GM18951 (cell line): ENCODE data around the gene TBC1D22A.
"Not testable (repeated sequence)": the region's sequence is repeated elsewhere in the genome, so short reads cannot be mapped to it uniquely, and the experiment has no call there.

ENCODE experiments used
- POLR2A ChIP-seq: IDR thresholded peaks from 4 replicates; pipeline ENCODE4 v1.6.1; 2011; ENCODE audit warnings: mild to moderate bottlenecking; ENCODE audit not compliant: insufficient read length, insufficient read depth; ENCODE audit errors: extremely low read depth
- in situ Hi-C: fragments of 300-500 bp; cut with MboI; formaldehyde crosslinking; loops from one replicate; pipeline ENCODE4 v1.12.0; 2022; ENCODE audit warnings: low sequenced_read_pairs, mixed read lengths, inconsistent platforms; ENCODE audit not compliant: unreplicated experiment

The TBC1D22A gene

GRCh38 chr22:47163856-47164513, 401.5 kb downstream of the TBC1D22A start:
- in situ Hi-C loops: no loop called here
- no peak for TF ChIP-seq POLR2A

- in situ Hi-C loops: no loop called here
- TF ChIP-seq POLR2A: no peak
Observed at GRCh38 chr22:47164514-47165337, 402.3 kb downstream of the TBC1D22A start.

GRCh38 chr22:47165338-47166032, 403.0 kb downstream of the TBC1D22A start:
- in situ Hi-C loops: no loop called here

GRCh38 chr22:47166033-47166404, 403.6 kb downstream of the TBC1D22A start:
- no peak for TF ChIP-seq POLR2A
- in situ Hi-C loops: no loop called here

More at GRCh38 chr22:47165338-47166032, 403.0 kb downstream of the TBC1D22A start:
- no peak for TF ChIP-seq POLR2A

GRCh38 chr22:47166446-47167016, 404.1 kb downstream of the TBC1D22A start:
- TF ChIP-seq POLR2A: no peak
- in situ Hi-C loops: no loop called here

- in situ Hi-C loops: no loop called here
Observed at GRCh38 chr22:47167056-47167455, 404.6 kb downstream of the TBC1D22A start.

GRCh38 chr22:47167921-47168320, 405.5 kb downstream of the TBC1D22A start:
- in situ Hi-C loops: not testable (repeated sequence)

More at GRCh38 chr22:47167056-47167455, 404.6 kb downstream of the TBC1D22A start:
- TF ChIP-seq POLR2A: no peak

- no peak for TF ChIP-seq POLR2A
- in situ Hi-C loops: no loop called here
Observed at GRCh38 chr22:47168441-47168840, 406.0 kb downstream of the TBC1D22A start.

- in situ Hi-C loops: no loop called here
- TF ChIP-seq POLR2A: no peak
Observed at GRCh38 chr22:47168900-47169800, 406.7 kb downstream of the TBC1D22A start.

- no peak for TF ChIP-seq POLR2A
- in situ Hi-C loops: no loop called here
Observed at GRCh38 chr22:47169801-47170140, 407.3 kb downstream of the TBC1D22A start.

- in situ Hi-C loops: not testable (repeated sequence)
Observed at GRCh38 chr22:47170511-47171440, 408.3 kb downstream of the TBC1D22A start.
